HG02852 (cell line): ENCODE data around the gene CCDC142.

Experiments used
- ATAC-seq: cut with Tn5 transposase; IDR thresholded peaks from one replicate; pipeline ENCODE4 v1.9.1; 2021; ENCODE audit warnings: mild to moderate bottlenecking, moderate library complexity; ENCODE audit not compliant: unreplicated experiment

The CCDC142 gene

DNA sequence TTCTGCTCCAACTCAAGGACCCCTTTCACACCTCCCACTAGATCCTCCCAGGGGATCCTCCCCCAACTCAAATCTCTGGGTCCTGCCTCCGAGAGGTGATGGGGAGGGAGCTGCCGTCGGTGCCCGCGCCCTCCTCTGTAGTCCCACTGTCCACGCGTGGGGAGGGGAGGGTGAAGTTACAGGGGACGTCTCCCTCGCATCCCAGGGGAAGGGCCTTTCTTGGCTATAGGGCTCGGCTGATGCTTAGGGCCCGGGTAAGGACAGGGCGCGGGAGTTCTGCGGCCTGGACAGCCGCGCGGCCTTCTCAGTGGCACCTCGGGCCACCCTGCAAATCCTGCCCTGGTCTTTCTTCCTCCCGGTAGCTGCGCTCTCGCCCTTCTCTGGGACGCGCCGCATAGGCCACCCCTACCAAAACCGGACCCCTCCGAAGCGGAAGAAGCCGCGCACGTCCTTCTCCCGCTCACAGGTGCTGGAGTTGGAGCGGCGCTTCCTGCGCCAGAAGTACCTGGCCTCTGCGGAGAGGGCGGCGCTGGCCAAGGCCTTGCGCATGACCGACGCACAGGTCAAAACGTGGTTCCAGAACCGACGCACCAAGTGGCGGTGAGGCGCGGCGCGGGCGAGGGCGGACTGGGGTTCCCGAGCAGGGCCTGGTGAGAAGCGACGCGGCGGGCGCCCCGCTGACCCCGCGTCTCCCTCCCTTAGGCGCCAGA lies 32.6 kb upstream of the CCDC142 start:
- ATAC-seq = no peak

DNA sequence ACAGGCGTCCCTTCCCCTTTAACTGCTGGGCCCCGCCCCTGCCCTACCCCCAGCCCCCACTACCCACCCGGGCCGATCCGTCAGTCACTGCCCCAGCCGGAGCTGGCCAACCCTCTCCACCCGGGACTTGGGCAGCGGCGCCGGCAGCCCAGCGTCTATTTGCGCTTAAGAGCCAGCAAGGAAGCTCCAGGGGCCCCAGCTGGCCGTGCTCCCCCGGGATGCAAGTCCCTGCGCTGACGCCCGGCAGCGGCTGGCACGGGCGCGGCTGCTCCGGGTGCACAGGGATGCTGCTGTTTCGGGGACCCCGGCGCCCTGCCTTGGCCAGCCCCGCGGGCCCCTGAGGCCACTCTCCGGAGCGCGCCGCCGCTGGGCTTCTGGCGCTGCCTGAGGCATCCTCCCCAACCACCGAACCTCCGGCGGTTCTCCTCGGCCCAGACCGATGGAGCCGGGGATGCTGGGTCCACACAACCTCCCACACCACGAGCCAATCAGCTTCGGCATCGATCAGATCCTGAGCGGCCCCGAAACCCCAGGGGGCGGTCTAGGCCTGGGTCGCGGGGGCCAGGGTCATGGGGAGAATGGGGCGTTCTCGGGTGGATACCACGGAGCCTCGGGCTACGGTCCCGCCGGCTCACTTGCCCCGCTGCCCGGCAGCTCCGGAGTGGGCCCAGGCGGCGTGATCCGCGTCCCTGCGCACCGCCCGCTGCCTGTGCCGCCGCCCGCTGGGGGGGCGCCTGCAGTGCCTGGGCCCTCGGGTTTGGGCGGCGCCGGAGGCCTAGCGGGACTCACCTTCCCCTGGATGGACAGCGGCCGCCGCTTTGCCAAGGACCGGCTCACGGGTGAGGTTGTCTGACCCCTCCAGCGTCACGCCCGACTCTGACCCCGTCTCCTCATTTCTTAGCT lies 31.8 kb upstream of the CCDC142 start, which contains the start of gene TLX2:
Gene TLX2 (plus strand): TSS at position 83 of the 903 bp plus-strand sequence. CDS start 357 bp downstream, at position 440.
- ATAC-seq = no peak

DNA sequence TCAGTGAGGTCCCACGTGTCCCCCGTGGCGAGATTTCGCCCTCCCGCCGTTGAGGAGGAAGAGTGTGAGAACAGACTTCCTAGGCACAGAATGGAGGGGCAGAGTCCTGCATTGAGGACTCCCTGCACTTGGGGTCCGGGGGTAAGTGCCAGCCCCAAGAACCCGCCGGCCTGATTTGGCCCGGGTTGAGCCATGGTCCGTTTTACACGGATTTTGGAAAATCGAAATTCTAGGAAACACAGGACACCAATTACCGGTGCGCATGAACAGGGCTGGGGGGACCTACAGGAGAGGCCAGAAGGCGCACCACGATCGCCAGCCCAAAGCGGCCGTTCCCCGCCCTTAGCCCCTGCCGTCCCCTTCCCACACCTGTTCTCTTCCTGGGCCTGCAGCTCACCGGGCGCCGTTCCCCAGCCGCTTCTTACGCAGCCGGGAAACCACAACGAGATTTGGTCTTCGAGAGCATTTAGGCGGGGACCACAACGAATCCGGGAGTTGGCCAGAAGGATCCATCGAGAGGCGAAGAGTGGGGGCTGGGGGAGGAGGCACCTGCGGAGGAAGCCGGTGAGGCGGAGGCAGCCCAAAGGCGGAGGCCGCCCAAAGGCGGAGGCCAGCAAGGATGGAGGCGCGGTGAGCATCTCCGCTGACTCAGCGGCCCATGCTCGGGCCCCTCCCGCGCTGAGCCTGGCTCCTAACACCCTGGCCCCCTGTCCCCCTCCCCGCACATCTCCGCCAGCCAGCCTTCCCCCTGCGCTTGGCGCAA lies 31.0 kb upstream of the CCDC142 start:
- ATAC-seq = no peak

DNA sequence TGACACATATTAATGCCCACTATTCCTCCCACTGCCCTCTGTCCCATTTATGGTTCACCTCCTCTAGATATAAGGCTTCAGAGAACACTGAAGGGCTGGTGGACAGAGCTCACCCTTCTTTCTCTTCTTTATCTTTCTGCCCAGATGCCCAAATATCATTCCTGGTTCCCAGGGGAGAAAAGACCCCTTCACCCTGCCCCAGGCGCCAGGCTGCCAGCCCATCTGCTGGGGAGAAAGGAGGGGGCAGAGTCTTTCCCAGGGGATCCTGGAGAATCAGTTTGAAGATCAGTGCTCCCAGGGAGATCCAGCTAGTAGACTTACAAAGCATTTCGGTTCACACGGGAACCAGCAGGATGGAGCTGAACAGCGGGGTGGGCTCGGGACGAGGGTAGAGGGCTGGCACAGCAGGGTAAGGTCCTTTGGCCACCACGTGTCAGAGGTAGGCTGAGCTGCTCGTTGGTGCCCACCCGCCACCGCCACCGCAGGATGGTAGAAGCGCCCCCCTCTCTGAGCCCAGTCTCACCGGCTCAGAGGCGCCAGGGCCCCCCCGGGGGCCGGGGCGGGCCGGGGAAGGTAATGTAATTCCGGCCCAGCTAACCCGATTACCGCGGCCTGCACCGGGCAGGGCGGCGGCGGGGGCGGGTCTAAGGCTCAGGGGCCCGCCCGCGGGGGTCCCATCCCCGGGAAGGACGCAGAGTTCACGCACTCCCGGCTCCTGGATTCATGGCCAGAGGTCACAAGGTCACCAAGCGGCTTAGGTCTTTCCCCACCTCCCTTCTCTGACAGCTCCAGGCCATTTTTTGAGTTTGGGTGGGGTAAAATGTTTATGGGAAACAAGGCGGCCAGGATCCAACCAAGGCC lies 30.2 kb upstream of the CCDC142 start:
- ATAC-seq = no peak

DNA sequence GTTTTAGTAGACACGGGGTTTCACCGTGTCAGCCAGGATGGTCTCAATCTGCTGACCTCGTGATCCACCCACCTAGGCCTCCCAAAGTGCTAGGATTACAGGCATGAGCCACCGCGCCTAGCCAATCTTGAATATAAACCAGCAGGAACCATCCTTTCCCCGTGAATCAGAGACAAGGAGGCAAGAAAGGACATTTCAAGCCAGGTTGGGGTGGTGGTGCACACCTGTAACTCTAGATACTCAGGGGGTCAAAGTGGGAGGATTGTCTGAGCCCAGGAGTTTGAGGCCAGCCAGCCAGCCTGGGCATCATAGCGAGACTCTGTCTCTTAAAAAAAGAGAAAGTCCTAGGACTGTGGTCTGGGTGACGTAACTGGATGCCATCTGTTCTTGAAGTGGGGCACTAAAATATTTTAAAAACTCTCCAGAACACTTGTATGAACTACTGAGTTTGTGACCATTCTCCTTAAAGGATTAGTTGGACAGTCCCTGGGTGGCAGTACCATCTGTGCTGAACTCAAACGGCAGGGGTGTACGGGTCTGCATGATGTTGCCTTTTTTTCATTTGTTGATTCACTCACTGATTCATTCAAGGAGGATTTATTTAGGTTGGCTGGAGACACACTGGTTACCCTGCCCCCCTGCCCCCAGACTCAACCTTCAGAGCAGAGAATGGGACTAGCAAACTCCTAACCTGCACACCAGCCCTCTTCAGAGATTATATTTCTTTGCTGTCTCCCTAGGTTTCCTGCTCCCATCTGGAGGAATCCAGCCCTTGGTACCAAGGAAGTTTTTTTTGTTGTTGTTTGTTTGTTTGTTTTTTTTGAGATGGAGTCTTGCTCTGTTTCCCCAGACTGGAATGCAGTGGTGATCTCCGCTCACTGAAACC lies 28.5 kb upstream of the CCDC142 start:
- no peak for ATAC-seq

DNA sequence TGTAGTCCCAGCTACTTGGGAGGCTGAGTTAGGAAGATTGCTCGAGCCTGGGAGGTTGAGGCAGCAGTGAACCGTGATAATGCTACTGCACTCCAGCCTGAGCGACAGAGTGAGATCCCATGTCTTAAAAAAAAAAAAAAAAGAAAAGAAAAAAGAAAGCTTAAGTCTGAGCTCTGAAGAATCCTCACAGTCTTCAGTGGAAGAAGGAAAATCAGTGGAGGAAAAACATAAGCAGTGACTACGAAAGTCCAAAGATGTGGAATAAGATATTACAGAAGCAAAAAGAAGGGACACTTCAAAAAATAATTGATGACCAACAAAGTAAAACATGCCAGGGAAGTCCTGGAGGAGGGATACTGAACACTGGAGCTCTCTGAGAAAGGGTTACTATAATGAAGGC lies 27.5 kb upstream of the CCDC142 start:
- no peak for ATAC-seq

DNA sequence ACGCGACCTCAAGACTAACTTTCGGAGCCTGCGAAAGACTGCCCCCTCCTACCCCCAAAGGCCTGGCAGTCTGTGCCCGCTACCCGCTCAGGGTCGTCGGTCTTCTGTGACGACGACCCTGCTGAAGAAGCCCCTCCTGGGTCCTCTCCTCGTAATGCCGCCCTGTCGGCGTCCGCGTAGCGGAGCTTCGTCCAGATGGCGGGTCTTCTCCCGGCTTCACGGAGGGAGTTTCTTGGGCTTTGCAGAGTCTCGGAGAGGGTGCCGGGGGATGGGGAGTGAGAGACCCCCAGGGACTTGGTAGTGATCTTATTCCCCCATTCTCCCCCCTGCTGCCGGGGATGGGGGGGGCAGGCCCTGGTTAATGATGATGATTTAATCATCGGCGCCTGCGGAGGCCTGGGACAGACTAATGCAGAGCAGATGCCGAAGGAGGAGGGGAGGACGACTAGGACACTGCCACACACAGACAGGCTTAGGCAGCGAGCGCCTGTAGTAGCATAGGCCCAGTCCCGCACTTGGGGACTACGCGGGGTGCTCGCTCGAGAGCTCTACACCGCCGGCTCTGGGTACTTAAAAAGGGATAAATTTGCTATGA lies 25.2 kb upstream of the CCDC142 start:
- peak; percentile 5 for ATAC-seq

DNA sequence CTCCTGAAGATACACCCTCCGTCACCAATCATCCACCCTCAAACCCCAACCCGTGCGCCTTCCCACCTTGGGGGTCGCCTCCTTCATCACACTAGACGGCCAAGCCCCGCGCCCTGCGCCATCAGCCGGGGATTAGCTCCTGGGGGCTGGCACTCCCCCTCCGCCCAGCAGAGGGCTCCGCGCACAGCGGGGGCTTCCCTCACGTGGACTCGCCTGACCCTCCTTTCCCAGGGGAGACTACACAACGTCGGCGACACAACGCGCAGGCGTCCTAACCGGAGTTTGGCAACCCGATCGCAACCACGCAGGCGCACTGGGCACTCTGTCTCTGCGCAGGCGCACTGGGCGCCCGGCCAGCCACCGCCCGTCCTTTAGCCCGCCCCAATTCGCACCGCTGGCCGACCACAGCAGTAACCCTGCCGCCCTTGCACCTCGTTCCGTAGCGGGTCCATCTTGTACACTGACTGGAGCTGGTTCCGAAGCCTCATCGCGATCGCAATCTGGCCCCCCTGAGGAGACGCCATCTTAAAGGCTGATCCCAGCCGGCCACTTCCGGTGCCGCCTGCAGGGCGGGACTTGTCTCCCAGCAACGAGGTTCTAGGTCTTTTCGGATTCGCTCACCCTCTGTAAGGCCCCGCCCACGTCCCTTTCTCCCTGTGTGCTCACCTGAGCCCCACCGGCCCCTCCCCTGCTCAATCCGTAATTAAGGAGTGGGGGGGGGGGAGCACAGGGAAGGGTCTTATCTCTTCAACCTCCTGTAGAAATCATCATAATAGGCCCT lies 24.5 kb upstream of the CCDC142 start, which contains the start of gene PCGF1:
Gene PCGF1 (minus strand): TSS at position 551 of the 781 bp plus-strand sequence. CDS start 27 bp downstream, at position 524.
- ATAC-seq = peak; percentile 88

DNA sequence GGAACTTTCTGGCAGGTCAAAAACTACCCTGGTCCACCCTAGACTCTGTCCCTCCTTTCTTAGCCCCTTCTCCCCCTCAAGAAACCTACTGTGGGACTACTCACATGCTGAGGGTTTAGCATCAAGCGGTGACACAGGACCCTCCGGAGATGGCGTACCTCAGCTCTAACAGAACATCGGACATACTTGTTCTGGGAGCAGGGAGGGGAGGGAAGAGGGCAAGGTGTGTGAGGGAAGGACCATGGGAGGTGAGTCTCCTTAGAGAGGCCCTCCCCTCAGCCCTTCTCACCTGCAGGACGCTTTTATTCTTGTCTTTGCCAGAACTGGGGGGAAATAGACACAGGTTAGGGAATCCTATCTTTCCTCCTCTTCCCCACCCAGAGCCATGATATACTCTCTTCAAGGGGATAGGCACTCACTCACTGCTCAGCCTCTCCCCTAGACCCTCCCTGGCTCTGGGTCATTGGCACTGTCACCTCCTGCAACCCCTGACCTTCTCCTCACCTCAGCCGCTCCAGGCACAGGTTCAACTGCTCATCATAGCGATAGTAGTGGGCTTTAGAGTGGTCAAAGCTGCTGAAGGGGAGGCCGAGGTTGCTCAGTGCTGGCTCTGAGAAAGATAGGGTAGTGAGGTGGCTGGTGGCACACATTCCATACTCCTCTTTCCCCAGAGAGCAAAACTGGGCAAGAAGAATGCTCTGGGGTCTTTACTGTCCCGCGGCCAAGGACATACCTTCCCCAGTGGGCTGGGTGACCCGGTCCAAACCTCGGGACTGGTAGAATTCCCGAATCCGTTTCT lies 22.8 kb upstream of the CCDC142 start:
- no peak for ATAC-seq

DNA sequence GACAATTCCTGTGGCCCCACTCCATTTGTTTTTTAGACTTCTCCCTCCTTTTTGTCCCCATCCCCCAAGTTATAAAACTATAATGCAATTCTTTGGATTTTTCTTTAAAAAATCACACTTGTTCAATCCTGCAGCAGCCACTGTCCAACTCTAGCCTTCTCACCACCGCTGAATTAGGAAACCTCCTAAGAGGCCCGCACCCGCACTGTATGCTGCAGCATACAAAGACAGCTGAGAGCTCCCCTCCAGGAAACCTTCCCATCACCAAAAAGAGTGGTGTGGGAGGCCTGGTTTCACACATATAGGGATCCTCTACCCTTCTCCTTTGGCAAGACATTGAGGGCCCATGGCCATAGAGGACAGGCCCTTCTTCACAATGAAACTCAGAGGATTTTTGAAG lies 21.8 kb upstream of the CCDC142 start:
- ATAC-seq = no peak

DNA sequence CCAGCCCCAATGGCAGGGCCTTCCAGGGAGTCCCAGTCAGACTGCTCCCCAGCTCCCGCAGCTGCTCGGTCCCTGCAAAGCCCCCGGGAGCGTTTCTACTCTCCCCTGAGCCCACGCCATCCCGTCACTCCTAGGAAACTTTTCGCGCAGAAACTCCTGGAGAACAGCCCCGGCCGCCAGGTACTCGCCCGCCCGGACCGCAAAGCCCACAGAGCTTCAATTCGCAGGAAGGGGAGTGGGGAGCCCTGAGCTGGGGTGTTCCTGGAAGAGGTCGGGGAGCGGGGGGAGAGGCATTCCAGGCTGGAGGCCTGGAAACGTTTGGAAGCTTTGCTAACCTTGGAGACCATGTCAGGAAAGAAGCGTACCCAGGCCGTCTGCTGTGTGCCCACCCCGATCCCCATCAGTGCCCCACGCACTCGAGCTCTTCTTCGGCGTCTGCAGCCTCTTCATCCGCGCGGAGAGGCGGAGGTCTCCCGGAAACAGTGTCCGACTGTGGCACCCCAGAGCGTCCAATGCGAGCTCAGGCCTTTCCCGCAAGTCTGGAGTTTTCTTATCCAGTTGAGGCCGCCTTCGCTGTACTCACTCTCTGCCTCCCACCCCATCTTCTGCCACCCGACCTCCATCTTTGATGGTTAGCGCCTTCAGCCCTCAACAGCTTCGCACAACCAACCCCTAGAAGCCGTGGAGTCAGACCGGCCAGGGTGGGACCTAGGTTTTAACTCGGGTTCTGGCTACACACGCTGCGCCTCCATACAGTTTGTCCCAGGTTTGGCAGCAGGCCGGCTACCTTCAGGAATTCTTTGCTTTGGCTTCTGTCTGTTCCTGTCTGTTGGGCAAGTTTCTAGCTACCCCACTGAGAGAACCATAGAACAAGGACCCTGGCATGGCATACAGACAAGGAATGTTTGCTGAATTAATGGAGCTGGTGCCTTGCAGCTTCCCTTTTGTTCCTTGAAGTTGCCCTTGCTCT lies 21.0 kb upstream of the CCDC142 start:
- no peak for ATAC-seq

DNA sequence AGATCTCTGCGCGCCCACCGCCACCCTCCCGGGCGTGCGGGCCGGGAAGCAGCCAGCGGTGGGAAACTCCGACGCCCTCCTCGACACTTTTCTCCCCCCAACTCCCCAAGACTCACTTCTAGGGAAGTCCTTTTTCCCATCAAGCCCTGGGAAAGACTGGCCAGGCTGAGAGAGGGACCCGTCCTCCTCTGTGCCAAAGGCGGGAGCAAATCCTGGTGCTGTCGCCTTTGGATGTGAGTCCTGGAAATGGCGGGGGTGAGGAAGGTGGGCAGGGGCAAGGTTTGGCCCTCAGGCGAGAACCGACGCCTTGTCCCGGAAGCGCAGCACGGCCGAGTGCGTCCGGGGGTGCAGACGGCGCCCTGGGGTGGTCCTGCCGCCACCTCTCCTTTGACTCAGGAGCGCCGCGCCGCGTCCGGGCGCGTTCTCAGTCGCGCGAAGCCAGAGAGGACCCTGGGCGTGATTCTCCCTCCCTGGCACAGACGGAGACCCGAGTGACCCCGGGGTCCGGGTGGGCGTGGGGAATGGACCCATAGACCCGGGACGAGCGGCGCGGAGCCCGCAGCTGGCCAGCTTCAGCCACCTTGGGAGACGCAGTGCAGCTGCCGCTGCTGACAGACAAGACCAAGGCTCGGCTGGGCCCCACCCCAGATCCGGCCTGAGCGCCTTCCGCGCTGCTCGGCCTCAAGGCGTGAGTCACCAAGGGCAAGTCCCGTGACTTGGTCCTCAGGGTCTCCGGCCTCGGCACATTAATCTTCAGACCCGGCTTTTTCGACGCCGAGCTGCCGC lies 20.1 kb upstream of the CCDC142 start:
- peak; percentile 32 for ATAC-seq

DNA sequence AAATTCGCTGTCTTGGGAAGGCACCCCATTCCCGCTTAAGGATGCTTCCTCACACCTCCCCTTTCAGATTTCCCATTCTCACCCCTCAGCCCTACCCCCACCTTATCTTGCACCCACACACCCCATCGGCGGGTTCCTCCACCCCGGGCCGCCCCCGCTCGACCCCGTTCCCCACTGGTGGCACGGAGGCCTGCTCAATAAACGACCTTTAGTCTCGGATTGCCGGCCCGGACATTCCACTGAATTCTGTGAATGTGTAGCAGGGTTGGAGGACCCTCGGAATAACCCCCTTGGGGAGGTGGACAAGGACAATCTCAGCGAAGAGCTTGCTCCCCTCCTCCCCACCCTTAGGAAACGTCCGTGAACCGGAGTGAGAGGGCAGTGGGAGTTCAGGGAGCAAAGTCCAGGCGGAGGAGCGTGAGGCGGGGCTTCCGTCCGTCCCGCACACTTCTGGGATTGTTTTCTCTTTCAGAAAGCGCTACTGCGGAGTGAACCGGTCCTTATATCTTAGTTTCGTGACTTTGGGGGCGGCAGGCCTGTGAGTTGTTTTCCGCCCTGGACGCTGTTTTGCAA lies 19.4 kb upstream of the CCDC142 start:
- no peak for ATAC-seq

DNA sequence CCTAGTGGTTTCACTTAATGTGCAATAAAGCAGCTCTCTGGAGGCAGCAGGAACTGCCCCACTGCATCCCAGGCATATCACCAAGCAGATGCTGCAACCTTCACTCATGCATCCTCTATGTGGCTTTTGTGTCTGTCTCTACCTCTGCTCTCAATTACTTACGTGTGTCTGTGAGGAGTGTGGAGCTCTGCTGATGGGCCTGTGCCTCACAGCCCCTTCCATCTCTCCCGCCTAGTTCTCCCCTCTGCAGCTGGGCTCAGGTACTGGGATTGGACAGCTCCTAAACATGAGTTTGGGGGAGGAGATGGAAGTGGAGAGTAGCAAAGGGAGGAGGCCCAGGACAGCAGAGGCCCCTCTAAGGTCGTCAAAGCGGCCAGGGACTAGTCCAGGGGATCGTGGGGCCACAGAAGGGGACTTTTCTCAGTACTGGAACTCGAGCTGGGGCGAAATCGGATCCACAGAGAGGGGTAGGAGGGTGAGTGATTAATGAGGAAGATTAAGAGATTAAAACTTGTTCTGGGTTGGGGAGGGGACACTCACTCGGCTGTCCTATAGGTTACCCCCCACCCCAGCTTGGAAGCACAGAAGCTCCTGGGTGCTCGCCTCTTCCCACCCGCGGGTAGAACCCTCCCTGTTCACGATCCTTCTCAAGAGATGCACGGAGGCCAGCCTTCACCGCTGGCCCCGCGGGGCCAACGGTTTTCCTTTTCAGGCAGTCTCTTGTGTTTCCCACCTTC lies 18.7 kb upstream of the CCDC142 start:
- no peak for ATAC-seq
